ENCODE data around the gene TNRC6A.
"Not testable (repeated sequence)": the region's sequence is repeated elsewhere in the genome, so short reads cannot be mapped to it uniquely, and the experiment has no call there.

Gene TNRC6A

GRCh38 chr16:24775455-24775854, 46.0 kb downstream of the TNRC6A start:
- Histone ChIP-seq H3K4me1 (ENCODE audit: insufficient read depth, low read length) (no peaks in the 10 kb centered on the region), H3K9me3 (ENCODE audit: low read length) (no peaks in the 10 kb centered on the region), H3K36me3 (ENCODE audit: insufficient read depth, low read length) (peaks cover 73% of the 10 kb centered on the region), H2AFZ (ENCODE audit: low read depth, low read length) (no peak overlapping the region), H3K27me3 (ENCODE audit: insufficient read depth, low read length) (no peaks in the 10 kb centered on the region), H3K4me3 (ENCODE audit: low read length) (no peak overlapping the region)

GRCh38 chr16:24776501-24777220, 47.2 kb downstream of the TNRC6A start:
- Histone ChIP-seq H3K36me3 (ENCODE audit: insufficient read depth, low read length) (peaks cover 77% of the 10 kb centered on the region), H3K27me3 (ENCODE audit: insufficient read depth, low read length) (no peaks in the 10 kb centered on the region), H3K9me3 (ENCODE audit: low read length) (no peaks in the 10 kb centered on the region), H2AFZ (ENCODE audit: low read depth, low read length) (no peak overlapping the region), H3K4me1 (ENCODE audit: insufficient read depth, low read length) (no peaks in the 10 kb centered on the region), H3K4me3 (ENCODE audit: low read length) (no peak overlapping the region)

DNA sequence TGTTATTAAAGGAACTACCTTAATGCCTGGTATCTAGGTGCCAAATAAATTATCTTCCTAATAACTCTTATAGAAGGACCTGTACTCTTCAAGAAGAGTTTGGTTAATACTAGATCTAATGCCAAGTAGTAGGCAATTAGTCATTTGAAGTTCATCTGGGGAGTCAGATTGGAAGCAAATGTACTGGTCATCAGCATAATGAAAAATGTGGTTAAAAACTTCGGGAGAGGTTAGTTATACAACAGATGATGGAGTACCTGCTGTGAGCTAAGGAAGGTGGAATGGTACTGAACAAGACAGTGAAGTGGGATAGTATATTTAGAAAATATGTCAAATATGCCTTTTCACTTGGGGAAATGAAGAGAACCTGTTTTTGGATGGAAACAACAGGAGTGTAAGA, 49.2 kb downstream of the TNRC6A start:
- H3K36me3 ChIP-seq (ENCODE audit: insufficient read depth, low read length) = peaks cover 76% of the 10 kb centered on the region

DNA sequence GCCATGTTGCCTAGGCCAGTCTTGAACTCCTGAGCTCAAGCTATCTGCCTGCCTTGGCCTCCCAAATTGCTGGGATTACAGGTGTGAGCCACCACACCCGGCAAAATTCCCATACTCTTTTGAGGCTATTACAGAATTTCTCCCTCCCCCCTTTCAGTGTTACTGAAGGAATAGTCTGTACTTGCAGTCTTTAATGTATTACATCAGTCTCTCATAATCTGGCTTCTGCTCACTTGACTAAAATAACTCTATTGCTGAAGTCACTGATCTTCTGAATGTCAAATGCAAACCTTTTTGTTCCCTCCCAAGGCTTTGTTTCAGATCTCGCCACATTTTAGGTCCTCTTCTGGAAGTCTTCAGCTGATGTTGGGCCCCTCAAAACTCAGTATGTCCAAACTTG, 51.8 kb downstream of the TNRC6A start:
- peaks cover 71% of the 10 kb centered on the region for H3K36me3 ChIP-seq (ENCODE audit: insufficient read depth, low read length)
- H3K9me3 ChIP-seq (ENCODE audit: low read length) = no peaks in the 10 kb centered on the region

More for the DNA sequence above, 49.2 kb downstream of the TNRC6A start:
- Histone ChIP-seq H3K4me1 (ENCODE audit: insufficient read depth, low read length) (no peaks in the 10 kb centered on the region), H2AFZ (ENCODE audit: low read depth, low read length) (no peak overlapping the region), H3K9me3 (ENCODE audit: low read length) (no peaks in the 10 kb centered on the region), H3K4me3 (ENCODE audit: low read length) (no peak overlapping the region), H3K27me3 (ENCODE audit: insufficient read depth, low read length) (no peaks in the 10 kb centered on the region)

DNA sequence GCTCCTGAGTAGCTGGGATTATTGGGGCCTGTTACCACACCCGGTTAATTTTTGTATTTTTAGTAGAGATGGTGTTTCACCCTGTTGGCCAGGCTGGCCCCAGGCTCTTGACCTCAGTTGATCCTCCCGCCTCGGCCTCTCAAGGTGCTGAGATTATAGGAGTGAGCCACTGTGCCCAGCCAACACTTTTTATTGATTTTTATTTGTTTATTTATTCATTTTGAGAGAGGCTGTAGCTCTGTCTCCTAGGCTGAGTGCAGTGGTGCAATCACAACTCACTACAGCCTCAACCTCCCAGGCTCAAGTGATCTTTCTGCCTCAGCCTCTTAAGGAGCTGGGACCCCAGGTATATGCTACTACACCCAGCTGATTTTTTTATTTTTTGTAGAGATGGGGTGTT, 54.7 kb downstream of the TNRC6A start:
- Histone ChIP-seq H3K4me1 (ENCODE audit: insufficient read depth, low read length) (no peaks in the 10 kb centered on the region), H3K27me3 (ENCODE audit: insufficient read depth, low read length) (no peaks in the 10 kb centered on the region), H3K4me3 (ENCODE audit: low read length) (no peak overlapping the region), H3K9me3 (ENCODE audit: low read length) (no peaks in the 10 kb centered on the region), H3K36me3 (ENCODE audit: insufficient read depth, low read length) (peaks cover 69% of the 10 kb centered on the region), H2AFZ (ENCODE audit: low read depth, low read length) (no peak overlapping the region)

More for the DNA sequence above, 51.8 kb downstream of the TNRC6A start:
- Histone ChIP-seq H2AFZ (ENCODE audit: low read depth, low read length) (no peak overlapping the region), H3K4me3 (ENCODE audit: low read length) (no peak overlapping the region), H3K27me3 (ENCODE audit: insufficient read depth, low read length) (no peaks in the 10 kb centered on the region), H3K4me1 (ENCODE audit: insufficient read depth, low read length) (no peaks in the 10 kb centered on the region)

DNA sequence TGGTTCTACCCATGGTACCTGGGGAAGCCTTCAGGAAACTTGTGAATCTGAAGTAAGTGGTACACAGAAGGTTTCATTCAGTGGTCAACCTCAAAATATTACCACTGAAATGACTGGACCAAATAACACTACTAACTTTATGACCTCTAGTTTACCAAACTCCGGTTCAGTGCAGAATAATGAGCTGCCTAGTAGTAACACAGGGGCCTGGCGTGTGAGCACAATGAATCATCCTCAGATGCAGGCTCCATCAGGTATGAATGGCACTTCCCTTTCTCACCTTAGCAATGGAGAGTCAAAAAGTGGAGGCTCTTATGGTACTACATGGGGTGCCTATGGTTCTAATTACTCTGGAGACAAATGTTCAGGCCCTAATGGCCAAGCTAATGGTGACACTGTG, 60.4 kb downstream of the TNRC6A start:
- no peaks in the 10 kb centered on the region for H3K9me3 ChIP-seq (ENCODE audit: low read length)
- no peak overlapping the region for H3K4me3 ChIP-seq (ENCODE audit: low read length)
- no peaks in the 10 kb centered on the region for H3K27me3 ChIP-seq (ENCODE audit: insufficient read depth, low read length)
- H3K36me3 ChIP-seq (ENCODE audit: insufficient read depth, low read length) = peaks cover 77% of the 10 kb centered on the region
- no peak overlapping the region for H2AFZ ChIP-seq (ENCODE audit: low read depth, low read length)
- no peaks in the 10 kb centered on the region for H3K4me1 ChIP-seq (ENCODE audit: insufficient read depth, low read length)

- Histone ChIP-seq H3K4me1 (ENCODE audit: insufficient read depth, low read length) (no peaks in the 10 kb centered on the region), H3K27me3 (ENCODE audit: insufficient read depth, low read length) (no peaks in the 10 kb centered on the region), H3K9me3 (ENCODE audit: low read length) (no peaks in the 10 kb centered on the region), H3K4me3 (ENCODE audit: low read length) (no peak overlapping the region), H3K36me3 (ENCODE audit: insufficient read depth, low read length) (peaks cover 92% of the 10 kb centered on the region), H2AFZ (ENCODE audit: low read depth, low read length) (no peak overlapping the region)
Observed at GRCh38 chr16:24800586-24800985, 71.1 kb downstream of the TNRC6A start.

GRCh38 chr16:24801761-24802302, 72.4 kb downstream of the TNRC6A start:
- Histone ChIP-seq H3K4me3 (ENCODE audit: low read length) (no peak overlapping the region), H3K36me3 (ENCODE audit: insufficient read depth, low read length) (peaks cover 92% of the 10 kb centered on the region), H3K4me1 (ENCODE audit: insufficient read depth, low read length) (no peaks in the 10 kb centered on the region), H2AFZ (ENCODE audit: low read depth, low read length) (no peak overlapping the region), H3K9me3 (ENCODE audit: low read length) (no peaks in the 10 kb centered on the region), H3K27me3 (ENCODE audit: insufficient read depth, low read length) (no peaks in the 10 kb centered on the region)

DNA sequence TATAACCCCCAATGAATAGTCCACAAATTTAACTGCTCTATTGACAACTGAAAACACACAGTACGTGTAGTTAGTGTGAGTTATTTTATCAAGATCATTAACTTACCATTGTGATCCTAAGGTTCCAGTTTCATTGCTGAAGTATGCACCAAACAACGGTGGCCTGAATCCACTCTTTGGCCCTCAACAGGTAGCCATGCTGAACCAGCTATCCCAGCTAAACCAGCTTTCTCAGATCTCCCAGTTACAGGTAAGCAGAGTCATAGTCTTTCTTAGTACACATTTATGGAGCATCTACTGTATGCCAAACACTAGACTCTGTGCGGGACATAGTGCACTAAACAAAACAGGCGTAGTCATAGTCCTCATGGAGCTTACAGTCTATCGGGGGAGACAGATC, 76.0 kb downstream of the TNRC6A start:
- no peaks in the 10 kb centered on the region for H3K4me1 ChIP-seq (ENCODE audit: insufficient read depth, low read length)
- no peak overlapping the region for H3K4me3 ChIP-seq (ENCODE audit: low read length)
- H3K9me3 ChIP-seq (ENCODE audit: low read length) = no peaks in the 10 kb centered on the region
- no peaks in the 10 kb centered on the region for H3K27me3 ChIP-seq (ENCODE audit: insufficient read depth, low read length)
- peaks cover 92% of the 10 kb centered on the region for H3K36me3 ChIP-seq (ENCODE audit: insufficient read depth, low read length)
- H2AFZ ChIP-seq (ENCODE audit: low read depth, low read length) = no peak overlapping the region

DNA sequence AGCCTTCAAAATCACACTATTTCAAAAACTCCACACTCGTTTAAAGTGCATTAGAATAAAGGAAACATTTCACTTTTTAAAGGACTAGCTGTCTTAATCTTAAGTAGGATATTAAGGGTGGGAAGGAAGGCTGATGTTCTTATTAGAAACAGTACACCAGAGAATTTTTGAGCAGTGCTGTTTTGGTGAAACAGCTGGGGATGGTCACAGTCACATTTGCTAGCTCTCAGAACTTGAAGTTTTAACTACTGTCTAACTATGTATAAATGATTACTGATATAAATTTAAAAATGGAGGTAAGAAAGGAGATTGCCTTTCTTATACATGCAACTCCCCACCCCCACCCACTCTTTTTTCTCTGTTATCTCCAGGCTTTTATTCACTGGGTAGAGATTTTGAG, 77.8 kb downstream of the TNRC6A start:
- no peaks in the 10 kb centered on the region for H3K9me3 ChIP-seq (ENCODE audit: low read length)
- H3K36me3 ChIP-seq (ENCODE audit: insufficient read depth, low read length) = peaks cover 88% of the 10 kb centered on the region
- no peaks in the 10 kb centered on the region for H3K27me3 ChIP-seq (ENCODE audit: insufficient read depth, low read length)
- no peak overlapping the region for H3K4me3 ChIP-seq (ENCODE audit: low read length)
- H3K4me1 ChIP-seq (ENCODE audit: insufficient read depth, low read length) = no peaks in the 10 kb centered on the region
- H2AFZ ChIP-seq (ENCODE audit: low read depth, low read length) = no peak overlapping the region

DNA sequence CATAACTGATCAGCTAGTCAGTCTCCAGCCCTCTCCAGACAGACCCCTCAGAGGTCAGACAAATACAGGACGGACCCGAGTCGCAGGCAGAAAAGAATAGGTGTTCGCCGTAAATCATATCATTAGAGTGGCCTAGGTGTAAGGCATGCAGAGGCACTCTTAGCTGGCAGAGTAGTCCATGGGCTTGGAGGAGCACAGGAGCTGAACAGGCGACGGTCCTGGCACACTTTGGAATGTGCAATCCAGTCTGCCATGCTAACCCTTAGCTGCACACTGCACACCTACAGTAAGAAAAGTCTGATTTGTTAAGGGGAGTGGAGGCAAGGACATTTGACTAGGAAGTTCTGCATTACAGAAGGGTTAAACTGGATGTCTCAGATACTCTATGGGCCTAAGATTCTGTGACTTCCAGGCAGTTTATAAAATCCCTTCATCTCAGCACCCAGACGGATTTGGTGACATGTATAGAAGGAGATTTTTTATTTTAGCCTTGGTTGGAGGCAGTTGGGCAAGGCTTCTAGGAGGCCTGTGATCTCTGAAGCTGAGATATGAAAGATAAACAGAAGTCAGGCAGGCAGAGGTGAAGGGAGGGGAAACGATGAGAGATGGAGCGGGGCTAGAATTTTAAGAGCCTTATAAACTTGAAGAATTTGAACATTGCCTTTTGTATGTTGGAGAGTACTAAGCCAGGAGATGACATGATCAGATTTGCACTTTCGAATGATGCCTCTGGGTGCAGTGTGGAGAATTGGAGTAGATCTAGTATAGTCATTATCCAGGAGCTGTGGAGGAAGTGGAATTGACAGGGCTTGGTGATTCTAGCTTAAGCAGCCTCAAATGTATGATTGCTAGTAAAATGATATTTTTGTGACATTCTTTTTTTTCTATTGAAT, 81.7 kb downstream of the TNRC6A start:
- Histone ChIP-seq H3K27me3 (ENCODE audit: insufficient read depth, low read length) (no peaks in the 10 kb centered on the region), H2AFZ (ENCODE audit: low read depth, low read length) (no peak overlapping the region), H3K4me3 (ENCODE audit: low read length) (no peak overlapping the region), H3K36me3 (ENCODE audit: insufficient read depth, low read length) (peaks cover 91% of the 10 kb centered on the region), H3K4me1 (ENCODE audit: insufficient read depth, low read length) (no peaks in the 10 kb centered on the region), H3K9me3 (ENCODE audit: low read length) (no peaks in the 10 kb centered on the region)

- H3K36me3 ChIP-seq (ENCODE audit: insufficient read depth, low read length) = peaks cover 91% of the 10 kb centered on the region
Observed at GRCh38 chr16:24812813-24813212, 83.4 kb downstream of the TNRC6A start.

GRCh38 chr16:24815021-24815420, 85.6 kb downstream of the TNRC6A start:
- H3K27me3 ChIP-seq (ENCODE audit: insufficient read depth, low read length) = no peaks in the 10 kb centered on the region
- H3K4me3 ChIP-seq (ENCODE audit: low read length) = no peak overlapping the region
- peaks cover 90% of the 10 kb centered on the region for H3K36me3 ChIP-seq (ENCODE audit: insufficient read depth, low read length)
- no peak overlapping the region for H2AFZ ChIP-seq (ENCODE audit: low read depth, low read length)
- H3K9me3 ChIP-seq (ENCODE audit: low read length) = no peaks in the 10 kb centered on the region
- no peaks in the 10 kb centered on the region for H3K4me1 ChIP-seq (ENCODE audit: insufficient read depth, low read length)

More at GRCh38 chr16:24812813-24813212, 83.4 kb downstream of the TNRC6A start:
- not testable (repeated sequence) for H3K4me1 ChIP-seq (ENCODE audit: insufficient read depth, low read length); H2AFZ ChIP-seq (ENCODE audit: low read depth, low read length); H3K27me3 ChIP-seq (ENCODE audit: insufficient read depth, low read length); H3K4me3 ChIP-seq (ENCODE audit: low read length); H3K9me3 ChIP-seq (ENCODE audit: low read length)

Measured in neuron (in vitro differentiated cells).